ENCODE data around the gene TRPC6. TPM values are rescaled to one million over a fixed set of nuclear protein-coding genes. Genes with fewer than 3 reads are reported as not detected.

TRPC6 gene
- polyA plus RNA-seq, 3 donors = 0.45 to 1.7 (median 0.56) TPM

GRCh38 chr11:101528541-101528940, 55.3 kb downstream of the TRPC6 start:
- no peak overlapping the region for H3K27ac ChIP-seq (ENCODE audit: low read depth, low read length)
- 82 to 89% (median 85%) methylated on average over 2 of the region's 2 CpGs for WGBS, 3 donors

- H3K27ac ChIP-seq (ENCODE audit: low read depth, low read length) = no peak overlapping the region
- 0 to 90% (median 55%) methylated on average over 1 of the region's 1 CpG for WGBS, 3 donors
Measured at GRCh38 chr11:101523634-101524260, 60.1 kb downstream of the TRPC6 start.

- H3K27ac ChIP-seq (ENCODE audit: low read depth, low read length) = no peak overlapping the region
Measured at GRCh38 chr11:101523193-101523592, 60.6 kb downstream of the TRPC6 start.

- no peak overlapping the region for H3K27ac ChIP-seq (ENCODE audit: low read depth, low read length)
- WGBS, 3 donors = 57 to 80% (median 69%) methylated on average over 2 of the region's 2 CpGs
Measured at GRCh38 chr11:101521821-101522220, 62.0 kb downstream of the TRPC6 start.

GRCh38 chr11:101516546-101516945, 67.3 kb downstream of the TRPC6 start:
- no peak overlapping the region for H3K27ac ChIP-seq (ENCODE audit: low read depth, low read length)
- 18 to 29% (median 25%) methylated on average over 3 of the region's 3 CpGs for WGBS, 3 donors

DNA sequence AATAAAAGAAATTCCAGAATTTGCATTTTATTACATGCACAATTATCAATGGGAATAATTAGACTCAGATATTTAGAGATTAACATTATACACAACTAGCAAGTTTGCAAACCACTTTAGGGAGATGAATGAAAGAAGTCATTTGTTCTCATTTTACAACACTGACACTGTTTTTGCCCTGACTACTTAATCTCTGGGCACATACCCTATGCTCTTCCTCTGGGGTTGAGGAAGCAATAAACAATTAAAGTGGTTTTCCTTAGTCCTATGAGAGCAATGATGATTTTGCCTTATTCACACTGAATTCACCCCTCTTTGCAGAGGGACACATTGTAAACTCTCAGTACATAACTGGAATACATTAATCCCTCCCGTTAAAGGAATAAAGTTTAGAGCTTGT, 72.7 kb downstream of the TRPC6 start:
- no peak overlapping the region for H3K27ac ChIP-seq (ENCODE audit: low read depth, low read length)
- WGBS, 3 donors = 52 to 86% (median 66%) methylated on average over 1 of the region's 1 CpG

DNA sequence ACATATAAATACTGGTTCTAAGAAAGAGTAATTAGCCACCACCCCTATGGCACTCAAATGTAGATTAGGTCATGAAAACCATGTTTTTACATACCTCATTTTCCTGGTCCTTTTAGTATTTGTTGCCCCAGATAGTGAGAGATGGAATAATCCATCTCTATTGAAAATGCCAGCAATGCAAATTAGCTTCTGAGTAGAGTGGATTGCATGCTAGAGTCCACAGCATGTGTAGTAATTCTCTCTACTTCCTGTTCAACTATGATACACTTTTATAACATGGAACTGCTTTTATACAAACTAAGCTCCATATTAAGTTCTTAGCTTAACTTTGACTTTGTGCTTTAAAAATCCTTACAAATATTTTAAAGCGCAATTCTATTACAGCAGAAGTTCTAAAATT, 73.2 kb downstream of the TRPC6 start:
- WGBS, 3 donors = 79 to 97% (median 90%) methylated on average over 1 of the region's 1 CpG
- H3K27ac ChIP-seq (ENCODE audit: low read depth, low read length) = no peak overlapping the region

DNA sequence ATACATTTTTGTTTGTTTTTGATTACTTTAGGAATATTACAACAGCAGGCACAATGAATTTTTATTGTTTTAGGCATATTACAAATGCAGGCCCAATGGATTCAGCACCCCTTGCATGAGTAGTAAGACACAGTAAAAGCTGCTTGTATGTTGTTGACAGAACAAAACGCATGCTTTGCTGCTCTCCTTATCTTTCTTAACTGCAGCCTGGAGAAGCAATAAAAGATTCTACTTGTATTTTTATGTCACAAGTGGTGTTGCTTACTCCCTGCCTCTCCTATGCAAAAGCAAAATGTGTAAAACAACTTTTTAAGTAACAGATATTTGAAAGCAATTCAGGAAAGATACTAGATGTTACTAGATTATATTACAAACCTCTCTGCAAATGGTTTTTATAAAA, 73.9 kb downstream of the TRPC6 start:
- 0 to 58% (median 39%) methylated on average over 1 of the region's 1 CpG for WGBS, 3 donors
- H3K27ac ChIP-seq (ENCODE audit: low read depth, low read length) = no peak overlapping the region

DNA sequence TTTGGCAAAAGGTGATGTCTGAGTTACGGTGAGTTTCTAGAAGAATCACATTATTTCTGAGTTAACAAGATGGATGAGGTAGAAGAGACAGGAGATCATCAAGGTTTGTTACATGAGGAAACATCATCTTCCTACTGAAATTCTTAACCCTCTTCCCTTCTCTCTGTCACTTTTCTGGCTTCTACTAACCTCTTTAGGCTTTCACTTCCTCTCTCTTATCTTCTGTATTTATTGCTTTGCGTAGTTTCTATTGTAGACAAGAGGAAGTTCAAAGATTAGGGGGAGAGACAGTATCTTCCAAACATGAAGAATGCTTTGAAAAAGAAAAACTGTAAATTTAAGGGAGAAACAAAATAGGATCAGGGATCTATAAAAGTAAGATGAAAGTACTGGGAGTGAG, 75.4 kb downstream of the TRPC6 start:
- H3K27ac ChIP-seq (ENCODE audit: low read depth, low read length) = no peak overlapping the region
- 40 to 59% (median 50%) methylated on average over 2 of the region's 2 CpGs for WGBS, 3 donors

- WGBS, 3 donors = 59 to 82% (median 76%) methylated on average over 1 of the region's 1 CpG
- H3K27ac ChIP-seq (ENCODE audit: low read depth, low read length) = no peak overlapping the region
Measured at GRCh38 chr11:101498891-101499290, 84.9 kb downstream of the TRPC6 start.

DNA sequence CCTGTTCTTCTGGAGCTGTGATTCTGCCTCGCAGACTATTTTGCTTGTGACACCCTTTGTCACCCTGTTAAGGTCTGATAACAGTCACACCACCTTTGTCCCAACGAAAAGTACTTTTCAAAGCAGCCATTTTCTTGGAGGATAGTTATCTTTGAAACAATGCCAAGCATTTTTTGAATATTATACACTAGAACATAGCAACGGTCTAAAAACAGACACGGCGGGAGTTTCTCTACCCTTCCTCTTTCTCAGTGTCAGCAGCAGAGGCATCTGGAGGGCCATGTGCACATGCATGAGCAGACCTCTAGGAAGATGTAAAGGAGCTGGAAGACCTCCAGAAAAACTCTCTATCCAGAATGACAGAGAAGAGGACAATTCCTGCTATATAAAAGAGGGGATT, 86.5 kb downstream of the TRPC6 start:
- no peak overlapping the region for H3K27ac ChIP-seq (ENCODE audit: low read depth, low read length)
- 26 to 34% (median 29%) methylated on average over 5 of the region's 5 CpGs for WGBS, 3 donors

GRCh38 chr11:101487775-101488174, 96.0 kb downstream of the TRPC6 start:
- 35 to 79% (median 50%) methylated on average over 2 of the region's 2 CpGs for WGBS, 3 donors
- no peak overlapping the region for H3K27ac ChIP-seq (ENCODE audit: low read depth, low read length)

DNA sequence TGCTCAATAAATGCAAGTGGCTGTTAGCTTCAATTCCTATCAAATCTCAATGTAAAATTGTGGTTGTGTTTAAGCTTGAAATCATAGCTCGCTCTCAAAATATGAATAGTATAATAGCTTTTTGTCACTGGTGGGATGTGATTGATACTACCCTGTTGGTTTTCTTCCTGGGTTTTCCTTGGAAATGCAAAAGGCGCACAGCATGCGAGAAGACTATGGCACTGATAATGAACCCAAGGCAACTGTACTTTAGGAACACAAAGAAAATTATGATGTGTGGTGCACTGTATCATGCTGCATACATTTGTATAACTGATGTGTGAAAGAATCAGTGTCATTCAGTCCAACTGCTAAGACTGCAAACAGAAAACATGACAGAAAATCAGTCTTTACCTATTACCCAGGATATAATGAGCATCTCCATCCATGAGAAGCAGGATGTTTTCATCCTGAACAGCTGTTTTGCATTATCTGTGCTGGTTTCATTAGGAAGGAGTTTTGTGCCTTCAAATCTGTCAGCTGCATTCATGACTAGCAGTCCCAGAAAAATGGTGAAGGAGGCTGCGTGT, 101.2 kb downstream of the TRPC6 start:
- 20 to 96% (median 66%) methylated on average over 4 of the region's 4 CpGs for WGBS, 3 donors
- H3K27ac ChIP-seq (ENCODE audit: low read depth, low read length) = no peak overlapping the region

- 55 to 69% (median 68%) methylated on average over 13 of the region's 13 CpGs for WGBS, 3 donors
- no peak overlapping the region for H3K27ac ChIP-seq (ENCODE audit: low read depth, low read length)
Measured at GRCh38 chr11:101478587-101479369, 105.0 kb downstream of the TRPC6 start.

DNA sequence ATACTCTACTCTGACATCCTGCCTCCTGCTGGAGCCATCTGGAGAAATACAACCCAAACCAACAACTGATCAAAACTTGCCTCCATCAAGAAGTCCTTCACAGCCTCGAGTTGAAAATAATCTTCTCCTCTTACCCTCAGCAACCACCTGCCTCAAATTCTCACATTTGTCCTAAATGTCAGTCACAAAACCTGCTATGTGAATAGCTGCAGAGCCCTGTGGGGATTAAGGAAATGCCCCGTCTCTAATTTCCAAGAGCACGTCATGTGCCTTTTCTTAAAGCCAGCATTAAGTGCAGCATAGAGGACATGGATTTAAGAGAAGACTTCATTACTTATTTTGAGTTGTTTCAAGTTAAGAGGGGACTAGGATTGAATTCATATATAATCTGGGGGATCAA, 105.9 kb downstream of the TRPC6 start:
- 62 to 89% (median 81%) methylated on average over 3 of the region's 3 CpGs for WGBS, 3 donors
- H3K27ac ChIP-seq (ENCODE audit: low read depth, low read length) = no peak overlapping the region

- no peak overlapping the region for H3K27ac ChIP-seq (ENCODE audit: low read depth, low read length)
- 84 to 87% (median 86%) methylated on average over 6 of the region's 6 CpGs for WGBS, 3 donors
Measured at GRCh38 chr11:101476191-101476590, 107.6 kb downstream of the TRPC6 start.

DNA sequence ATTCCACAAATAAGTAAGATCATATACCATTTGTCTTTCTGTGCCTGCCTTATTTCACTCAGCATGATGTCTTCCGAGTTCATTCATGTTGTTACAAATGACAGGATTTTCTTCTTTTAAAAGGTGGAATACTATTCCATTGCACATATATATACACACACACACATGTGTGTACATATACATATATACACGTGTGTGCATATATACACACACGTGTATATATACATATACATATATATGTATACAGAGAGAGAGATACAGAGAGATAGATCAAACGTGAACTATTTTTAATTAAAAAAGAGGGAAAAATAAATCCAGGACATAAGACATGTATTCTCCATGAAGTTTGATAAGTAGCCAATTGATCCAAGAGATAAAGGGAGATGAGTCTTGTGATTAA, 108.1 kb downstream of the TRPC6 start:
- H3K27ac ChIP-seq (ENCODE audit: low read depth, low read length) = no peak overlapping the region
- WGBS, 3 donors = 73 to 86% (median 80%) methylated on average over 4 of the region's 4 CpGs

- no peak overlapping the region for H3K27ac ChIP-seq (ENCODE audit: low read depth, low read length)
- 82 to 87% (median 83%) methylated on average over 3 of the region's 3 CpGs for WGBS, 3 donors
Measured at GRCh38 chr11:101474666-101475065, 109.1 kb downstream of the TRPC6 start.

GRCh38 chr11:101470881-101471520, 112.8 kb downstream of the TRPC6 start:
- WGBS, 3 donors = 29 to 57% (median 49%) methylated on average over 3 of the region's 3 CpGs
- H3K27ac ChIP-seq (ENCODE audit: low read depth, low read length) = no peak overlapping the region

Data from adipose tissue (tissue), 3 donors.